CD8-positive, alpha-beta memory T cell (primary cell): ENCODE data around the gene OXSM. TPM values are rescaled to one million over a fixed set of nuclear protein-coding genes. Genes with fewer than 3 reads are reported as not detected.

Experiments
- CTCF ChIA-PET: fragments of 350-600 bp; sonication (Branson Sonifier 250); formaldehyde crosslinking; loops from one replicate; lab custom pipeline; 2021; ENCODE audit warnings: antibody characterized with exemption; lab: Charles Lee
- POLR2A ChIA-PET: fragments of 350-600 bp; sonication (Branson Sonifier 250); formaldehyde crosslinking; loops from one replicate; lab custom pipeline; 2021; ENCODE audit warnings: antibody characterized with exemption; lab: Charles Lee
- DNase-seq, 5 donors: peaks; one replicate each; pipeline versions ENCODE4 v3.0.0 to v3.0.0-alpha.2; 2020 to 2022; ENCODE audit warnings: mixed read lengths in 1 of 5
- H3K27ac ChIP-seq: one replicate; pipeline ENCODE4 v1.7.0; 2013; ENCODE audit warnings: low read depth, mild to moderate bottlenecking, low read length, moderate library complexity
- H3K27me3 ChIP-seq: 2 replicates; pipeline ENCODE4 v1.7.0; 2013; ENCODE audit warnings: low read length, mild to moderate bottlenecking; ENCODE audit not compliant: insufficient read depth, poor library complexity, severe bottlenecking
- H3K36me3 ChIP-seq: 2 replicates; pipeline ENCODE4 v1.7.0; 2013; ENCODE audit warnings: mild to moderate bottlenecking, low read length, moderate library complexity; ENCODE audit not compliant: insufficient read depth
- H3K4me1 ChIP-seq: 2 replicates; pipeline ENCODE4 v1.7.0; 2013; ENCODE audit warnings: mild to moderate bottlenecking, low read length, moderate library complexity; ENCODE audit not compliant: insufficient read depth
- H3K4me3 ChIP-seq: 2 replicates; pipeline ENCODE4 v1.7.0; 2013; ENCODE audit warnings: mild to moderate bottlenecking, low read length
- H3K9me3 ChIP-seq: 2 replicates; pipeline ENCODE4 v1.7.0; 2013; ENCODE audit warnings: mild to moderate bottlenecking, low read length
- H3K27ac Mint-ChIP-seq, 8 donors: one replicate each; pipeline ENCODE4 v1.8.0; 2020 to 2021; ENCODE audit warnings: mixed read lengths in 8 of 8, mild to moderate bottlenecking in 6 of 8, inconsistent platforms in 3 of 8, moderate library complexity in 3 of 8
- H3K27me3 Mint-ChIP-seq, 2 donors: one replicate each; pipeline ENCODE4 v1.8.0; 2020 to 2021; ENCODE audit warnings: mixed read lengths in 2 of 2, mild to moderate bottlenecking in 1 of 2, moderate library complexity in 1 of 2
- H3K36me3 Mint-ChIP-seq, 3 donors: one replicate each; pipeline ENCODE4 v1.8.0; 2020 to 2021; ENCODE audit warnings: mixed read lengths in 3 of 3, inconsistent platforms in 1 of 3, mild to moderate bottlenecking in 1 of 3
- H3K4me1 Mint-ChIP-seq, 3 donors: one replicate each; pipeline ENCODE4 v1.8.0; 2020 to 2021; ENCODE audit warnings: mixed read lengths in 3 of 3, inconsistent platforms in 1 of 3, mild to moderate bottlenecking in 1 of 3
- H3K4me3 Mint-ChIP-seq, 7 donors: one replicate each; pipeline ENCODE4 v1.8.0; 2020 to 2021; ENCODE audit warnings: mixed read lengths in 7 of 7, mild to moderate bottlenecking in 6 of 7, moderate library complexity in 4 of 7, inconsistent platforms in 2 of 7
- H3K9me3 Mint-ChIP-seq, 5 donors: one replicate each; pipeline ENCODE4 v1.8.0; 2020 to 2022; ENCODE audit warnings: mixed read lengths in 5 of 5, mild to moderate bottlenecking in 3 of 5, moderate library complexity in 2 of 5, inconsistent platforms in 1 of 5
- polyA plus RNA-seq: library from polyadenylated mRNA; unstranded; fragments of 300-500 nt; fragmentation: Illumina TruSeq; gene quantifications from one replicate; pipeline ENCODE4 v1.2.3, GENCODE V29; 2021
- total RNA-seq, 2 experiments: library from RNA; stranded (reverse); gene quantifications; one replicate each; pipeline ENCODE4 v1.2.3, GENCODE V29; 2021

The OXSM gene
- total and polyA plus RNA-seq, 3 experiments from 2014 or later = 12.1 to 13.1 (median 12.9) TPM

GRCh38 chr3:25812644-25813043 lies 22.8 kb downstream of the OXSM start:
- H3K9me3 Mint-ChIP-seq = no peaks in the 10 kb centered on the region
- POLR2A ChIA-PET = no interaction called here
- DNase-seq = no peak
- no peaks in the 10 kb centered on the region for H3K4me1 Mint-ChIP-seq
- H3K9me3 ChIP-seq = no peaks in the 10 kb centered on the region
- no peak overlapping the region for H3K4me3 ChIP-seq
- CTCF ChIA-PET = no interaction called here
- H3K27ac ChIP-seq = no peak overlapping the region
- no peak overlapping the region for H3K27ac Mint-ChIP-seq
- no peak overlapping the region for H3K4me3 Mint-ChIP-seq
- H3K4me1 ChIP-seq = no peaks in the 10 kb centered on the region
- no peaks in the 10 kb centered on the region for H3K36me3 ChIP-seq
- no peaks in the 10 kb centered on the region for H3K36me3 Mint-ChIP-seq
- peaks cover 1 to 9% of the 10 kb centered on the region in 2 donors for H3K27me3 Mint-ChIP-seq
- no peaks in the 10 kb centered on the region for H3K27me3 ChIP-seq

- Histone ChIP-seq H3K36me3 (no peaks in the 10 kb centered on the region), H3K27me3 (no peaks in the 10 kb centered on the region), H3K27ac (no peak overlapping the region), H3K9me3 (no peaks in the 10 kb centered on the region), H3K4me3 (no peak overlapping the region), H3K4me1 (no peaks in the 10 kb centered on the region)
- Mint-ChIP-seq H3K36me3 (no peaks in the 10 kb centered on the region), H3K27me3 (peaks cover 1 to 4% of the 10 kb centered on the region in 2 donors), H3K4me1 (no peaks in the 10 kb centered on the region), H3K4me3 (no peak overlapping the region), H3K9me3 (no peaks in the 10 kb centered on the region), H3K27ac (no peak overlapping the region)
- CTCF ChIA-PET = no interaction called here
- POLR2A ChIA-PET = no interaction called here
- no peak for DNase-seq
Observed at GRCh38 chr3:25817107-25817506, 27.2 kb downstream of the OXSM start.

- Histone ChIP-seq H3K4me1 (no peaks in the 10 kb centered on the region), H3K27me3 (no peaks in the 10 kb centered on the region), H3K9me3 (no peaks in the 10 kb centered on the region), H3K4me3 (no peak overlapping the region), H3K36me3 (no peaks in the 10 kb centered on the region), H3K27ac (no peak overlapping the region)
- no peak overlapping the region for H3K4me3 Mint-ChIP-seq
- CTCF ChIA-PET = no interaction called here
- POLR2A ChIA-PET = no interaction called here
- H3K27me3 Mint-ChIP-seq = peaks cover 2 to 4% of the 10 kb centered on the region in 2 donors
- no peak for DNase-seq
- no peaks in the 10 kb centered on the region for H3K36me3 Mint-ChIP-seq
- H3K27ac Mint-ChIP-seq = no peak overlapping the region
- no peaks in the 10 kb centered on the region for H3K4me1 Mint-ChIP-seq
- no peaks in the 10 kb centered on the region for H3K9me3 Mint-ChIP-seq
Observed at GRCh38 chr3:25817638-25818037, 27.7 kb downstream of the OXSM start.

- ChIA-PET CTCF (interaction anchor here (1.4 kb wide), 1 partner anchor 39 kb away, joined by 3 read pairs; no protein-coding TSS in a partner anchor), POLR2A (no interaction called here)
- Histone ChIP-seq H3K27ac (no peak overlapping the region), H3K9me3 (no peaks in the 10 kb centered on the region), H3K27me3 (no peaks in the 10 kb centered on the region), H3K36me3 (no peaks in the 10 kb centered on the region), H3K4me3 (no peak overlapping the region), H3K4me1 (no peaks in the 10 kb centered on the region)
- no peaks in the 10 kb centered on the region for H3K4me1 Mint-ChIP-seq
- no peak overlapping the region for H3K4me3 Mint-ChIP-seq
- no peak overlapping the region for H3K27ac Mint-ChIP-seq
- DNase-seq = no peak
- no peaks in the 10 kb centered on the region for H3K36me3 Mint-ChIP-seq
- H3K27me3 Mint-ChIP-seq = peaks cover 4 to 7% of the 10 kb centered on the region in 2 donors
- H3K9me3 Mint-ChIP-seq = no peaks in the 10 kb centered on the region
Observed at GRCh38 chr3:25818335-25818734, 28.4 kb downstream of the OXSM start.

DNA sequence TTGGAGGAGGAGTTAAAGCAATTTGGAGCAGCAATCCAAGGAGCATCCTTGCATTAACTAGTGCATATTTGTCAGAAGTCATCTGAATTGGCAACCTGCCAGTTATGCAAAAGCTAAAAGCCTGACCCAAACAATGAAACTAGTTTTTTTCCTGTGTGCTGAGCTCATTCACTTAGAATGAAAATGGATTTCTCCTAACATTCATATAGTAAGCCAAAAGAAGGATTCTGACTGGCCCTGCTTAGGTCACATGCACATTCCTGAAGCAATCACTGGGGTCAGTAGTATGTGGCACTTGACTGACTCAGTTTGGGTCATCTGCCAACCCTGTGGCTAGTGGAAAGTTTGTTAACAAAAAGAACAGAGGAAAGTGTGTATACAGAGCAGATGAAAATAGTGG lies 30.5 kb downstream of the OXSM start:
- Histone ChIP-seq H3K27ac (no peak overlapping the region), H3K27me3 (no peaks in the 10 kb centered on the region), H3K4me3 (no peak overlapping the region), H3K36me3 (no peaks in the 10 kb centered on the region), H3K9me3 (no peaks in the 10 kb centered on the region), H3K4me1 (no peaks in the 10 kb centered on the region)
- Mint-ChIP-seq H3K27ac (no peak overlapping the region), H3K27me3 (peaks cover 4% of the 10 kb centered on the region in 2 donors), H3K4me3 (no peak overlapping the region), H3K4me1 (no peaks in the 10 kb centered on the region), H3K9me3 (no peaks in the 10 kb centered on the region), H3K36me3 (no peaks in the 10 kb centered on the region)
- DNase-seq = no peak
- POLR2A ChIA-PET = no interaction called here
- CTCF ChIA-PET = no interaction called here

- Mint-ChIP-seq H3K27me3 (peaks cover 4% of the 10 kb centered on the region in 2 donors), H3K36me3 (no peaks in the 10 kb centered on the region), H3K9me3 (no peaks in the 10 kb centered on the region), H3K4me3 (no peak overlapping the region), H3K4me1 (peaks cover 3% of the 10 kb centered on the region in 3 donors), H3K27ac (no peak overlapping the region)
- CTCF ChIA-PET = no interaction called here
- H3K27ac ChIP-seq = no peak overlapping the region
- H3K27me3 ChIP-seq = no peaks in the 10 kb centered on the region
- POLR2A ChIA-PET = no interaction called here
- no peaks in the 10 kb centered on the region for H3K9me3 ChIP-seq
- H3K36me3 ChIP-seq = no peaks in the 10 kb centered on the region
- DNase-seq = no peak
- no peak overlapping the region for H3K4me3 ChIP-seq
- H3K4me1 ChIP-seq = no peaks in the 10 kb centered on the region
Observed at GRCh38 chr3:25820816-25821486, 31.1 kb downstream of the OXSM start.

DNA sequence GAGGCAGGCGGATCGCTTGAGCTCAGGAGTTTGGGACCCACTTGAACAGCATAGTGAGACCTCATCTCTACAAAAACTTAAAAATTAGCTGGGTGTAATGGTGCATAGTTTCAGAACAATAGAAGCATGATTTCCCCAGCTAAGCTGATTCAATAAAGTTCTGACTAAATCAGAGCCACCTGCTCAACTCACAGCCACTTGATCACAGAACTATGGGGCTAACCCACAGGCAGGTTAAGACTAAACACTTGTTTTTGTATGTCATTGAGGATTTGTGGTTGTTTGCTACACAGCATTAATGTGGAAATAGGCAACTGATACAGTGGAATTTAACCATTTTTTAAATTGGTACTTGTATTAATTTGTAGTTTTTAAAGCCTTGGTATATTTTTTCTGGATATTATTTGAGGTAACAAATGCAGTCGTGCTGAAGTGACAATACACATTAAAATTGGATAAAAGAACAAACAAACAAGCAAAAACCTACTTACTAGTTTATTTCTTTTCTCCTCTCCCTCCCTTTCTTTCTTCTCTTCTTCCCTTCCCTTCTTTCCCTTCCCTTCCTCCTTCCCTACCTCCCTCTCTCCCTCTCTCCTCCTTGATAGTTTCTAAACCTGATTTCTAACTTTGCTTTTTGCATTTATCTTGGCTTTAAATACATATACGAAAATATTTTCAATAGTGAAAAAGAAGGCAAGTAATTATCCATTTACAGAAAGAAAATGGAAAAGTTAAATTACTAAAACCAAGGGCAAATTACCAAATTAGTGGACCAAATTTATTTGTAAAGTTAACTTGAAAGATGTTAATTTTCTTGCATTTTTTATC lies 32.1 kb downstream of the OXSM start:
- Histone ChIP-seq H3K9me3 (no peaks in the 10 kb centered on the region), H3K27me3 (no peaks in the 10 kb centered on the region), H3K27ac (no peak overlapping the region), H3K4me1 (no peaks in the 10 kb centered on the region), H3K36me3 (no peaks in the 10 kb centered on the region), H3K4me3 (no peak overlapping the region)
- no peak for DNase-seq
- CTCF ChIA-PET = no interaction called here
- Mint-ChIP-seq H3K27me3 (peaks cover 4% of the 10 kb centered on the region in 2 donors), H3K27ac (no peak overlapping the region), H3K9me3 (no peaks in the 10 kb centered on the region), H3K36me3 (no peaks in the 10 kb centered on the region), H3K4me1 (peaks cover 8 to 10% (median 9%) of the 10 kb centered on the region in 3 donors), H3K4me3 (no peak overlapping the region)
- POLR2A ChIA-PET = no interaction called here

DNA sequence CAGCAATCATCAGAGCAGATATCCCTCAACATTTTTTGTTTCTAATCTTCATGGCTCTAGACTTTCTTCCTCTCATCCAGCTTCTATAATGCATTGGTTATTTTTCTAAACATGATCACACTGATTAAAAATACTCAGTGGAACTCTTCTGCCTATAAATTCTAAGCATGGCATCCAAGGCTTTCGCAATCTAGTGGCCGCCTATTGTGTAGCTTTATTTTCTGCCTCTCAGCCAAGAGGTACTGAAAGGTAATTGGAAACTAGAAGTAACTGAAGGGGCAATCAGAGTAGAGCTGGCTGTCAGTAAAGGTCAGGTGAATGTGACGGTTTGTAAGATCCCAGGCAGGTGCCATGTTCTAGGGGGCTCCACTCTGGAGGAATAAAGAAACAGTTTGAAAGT lies 33.4 kb downstream of the OXSM start:
- Histone ChIP-seq H3K36me3 (no peaks in the 10 kb centered on the region), H3K27ac (no peak overlapping the region), H3K9me3 (no peaks in the 10 kb centered on the region), H3K4me1 (no peaks in the 10 kb centered on the region), H3K27me3 (no peaks in the 10 kb centered on the region), H3K4me3 (no peak overlapping the region)
- ChIA-PET POLR2A (no interaction called here), CTCF (no interaction called here)
- no peak overlapping the region for H3K27ac Mint-ChIP-seq
- H3K36me3 Mint-ChIP-seq = no peaks in the 10 kb centered on the region
- no peaks in the 10 kb centered on the region for H3K9me3 Mint-ChIP-seq
- H3K4me3 Mint-ChIP-seq = no peak overlapping the region
- H3K4me1 Mint-ChIP-seq = peaks cover 8 to 10% (median 9%) of the 10 kb centered on the region in 3 donors
- DNase-seq = no peak
- peaks cover 4 to 8% of the 10 kb centered on the region in 2 donors for H3K27me3 Mint-ChIP-seq
